ENCODE measurements around the gene CHST9.

Gene CHST9

GRCh38 chr18:27010784-27011183 is 174.3 kb downstream of the CHST9 start:
- no peak for DNase-seq (ENCODE audit: low read depth, low spot score)
- WGBS (ENCODE audit: insufficient coverage, insufficient read length), result no CpG with 5 or more reads among the region's 2 CpGs
- no peak overlapping the region for H3K4me3 ChIP-seq (ENCODE audit: low read length)
- no peaks in the 10 kb centered on the region for H3K36me3 ChIP-seq (ENCODE audit: control insufficient read depth, insufficient read depth, low read length)
- H3K27me3 ChIP-seq (ENCODE audit: control insufficient read depth, insufficient read depth, low read length), result no peaks in the 10 kb centered on the region
- H3K27ac ChIP-seq (ENCODE audit: low read length), result no peak overlapping the region
- no peaks in the 10 kb centered on the region for H3K9me3 ChIP-seq (ENCODE audit: control insufficient read depth, insufficient read depth, low read length)
- no peaks in the 10 kb centered on the region for H3K4me1 ChIP-seq (ENCODE audit: control insufficient read depth, insufficient read depth, low read length)

DNA sequence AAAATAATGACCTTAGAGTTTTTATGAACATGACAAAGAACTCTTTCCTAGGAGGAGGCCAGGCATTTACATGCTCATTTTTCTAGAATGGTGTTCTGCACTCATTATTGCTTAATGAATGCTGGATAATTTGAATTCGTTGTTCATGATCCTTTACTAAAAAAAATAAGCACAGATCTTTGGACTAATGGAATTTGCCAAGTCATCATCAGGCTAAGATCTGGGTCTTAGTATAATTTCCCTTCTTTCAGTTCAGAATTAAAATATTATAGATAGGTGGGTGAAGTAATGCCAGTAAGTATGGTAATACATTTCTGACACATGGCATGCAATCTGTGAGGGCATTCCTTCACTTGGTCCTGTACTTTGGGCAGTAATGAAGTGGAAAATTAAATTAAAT is 175.8 kb downstream of the CHST9 start:
- no peaks in the 10 kb centered on the region for H3K9me3 ChIP-seq (ENCODE audit: control insufficient read depth, insufficient read depth, low read length)
- no peak overlapping the region for H3K27ac ChIP-seq (ENCODE audit: low read length)
- no peak overlapping the region for H3K4me3 ChIP-seq (ENCODE audit: low read length)
- H3K36me3 ChIP-seq (ENCODE audit: control insufficient read depth, insufficient read depth, low read length), result no peaks in the 10 kb centered on the region
- WGBS (ENCODE audit: insufficient coverage, insufficient read length), result no CpG with 5 or more reads among the region's 1 CpG
- no peaks in the 10 kb centered on the region for H3K27me3 ChIP-seq (ENCODE audit: control insufficient read depth, insufficient read depth, low read length)
- no peaks in the 10 kb centered on the region for H3K4me1 ChIP-seq (ENCODE audit: control insufficient read depth, insufficient read depth, low read length)
- DNase-seq (ENCODE audit: low read depth, low spot score), result no peak

DNA sequence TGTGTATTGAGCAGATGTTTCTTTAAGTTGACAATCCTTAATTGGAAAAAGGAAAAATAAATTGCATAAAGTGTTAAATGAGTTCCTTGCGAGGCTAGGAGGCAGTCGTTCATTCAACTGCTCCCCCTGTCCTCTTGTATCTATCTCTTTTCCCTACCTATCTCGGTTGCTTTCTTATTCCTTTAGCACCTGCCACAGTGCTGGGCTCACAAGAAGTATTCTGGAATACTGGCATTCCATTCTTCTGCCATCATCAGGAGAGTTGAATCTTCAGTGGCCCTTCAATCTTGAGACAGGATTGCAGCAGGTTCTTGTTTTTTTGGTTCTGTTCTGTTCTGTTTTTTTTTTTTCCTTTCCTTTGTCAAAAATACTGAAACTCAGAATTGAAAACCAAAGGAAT is 176.5 kb downstream of the CHST9 start:
- Histone ChIP-seq H3K36me3 (ENCODE audit: control insufficient read depth, insufficient read depth, low read length) (no peaks in the 10 kb centered on the region), H3K4me3 (ENCODE audit: low read length) (no peak overlapping the region), H3K4me1 (ENCODE audit: control insufficient read depth, insufficient read depth, low read length) (no peaks in the 10 kb centered on the region), H3K27me3 (ENCODE audit: control insufficient read depth, insufficient read depth, low read length) (no peaks in the 10 kb centered on the region), H3K9me3 (ENCODE audit: control insufficient read depth, insufficient read depth, low read length) (no peaks in the 10 kb centered on the region), H3K27ac (ENCODE audit: low read length) (no peak overlapping the region)
- no CpG with 5 or more reads among the region's 3 CpGs for WGBS (ENCODE audit: insufficient coverage, insufficient read length)
- peak; percentile 13 for DNase-seq (ENCODE audit: low read depth, low spot score)

DNA sequence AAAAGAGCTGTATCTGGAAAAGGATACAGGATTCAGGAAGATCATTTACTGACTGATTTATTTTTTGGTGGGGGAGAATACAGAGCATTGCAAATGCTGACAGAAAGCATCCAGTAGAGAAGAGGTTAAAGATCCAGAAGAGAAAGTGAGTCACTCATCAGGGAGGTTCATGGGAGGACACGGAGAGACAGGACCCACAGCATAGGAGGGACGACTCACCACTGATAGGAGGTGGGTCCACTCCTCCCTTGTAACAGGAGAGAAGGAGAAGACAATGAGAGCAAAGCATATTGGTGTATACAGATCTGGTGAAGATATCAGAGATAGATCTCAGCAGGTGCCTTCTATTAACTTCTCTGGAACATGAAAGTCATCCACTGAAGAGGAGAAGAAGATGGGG is 177.2 kb downstream of the CHST9 start:
- DNase-seq (ENCODE audit: low read depth, low spot score), result no peak
- H3K27me3 ChIP-seq (ENCODE audit: control insufficient read depth, insufficient read depth, low read length), result no peaks in the 10 kb centered on the region
- H3K4me3 ChIP-seq (ENCODE audit: low read length), result no peak overlapping the region
- WGBS (ENCODE audit: insufficient coverage, insufficient read length), result no CpG with 5 or more reads among the region's 2 CpGs
- no peak overlapping the region for H3K27ac ChIP-seq (ENCODE audit: low read length)
- H3K36me3 ChIP-seq (ENCODE audit: control insufficient read depth, insufficient read depth, low read length), result no peaks in the 10 kb centered on the region
- no peaks in the 10 kb centered on the region for H3K9me3 ChIP-seq (ENCODE audit: control insufficient read depth, insufficient read depth, low read length)
- no peaks in the 10 kb centered on the region for H3K4me1 ChIP-seq (ENCODE audit: control insufficient read depth, insufficient read depth, low read length)

DNA sequence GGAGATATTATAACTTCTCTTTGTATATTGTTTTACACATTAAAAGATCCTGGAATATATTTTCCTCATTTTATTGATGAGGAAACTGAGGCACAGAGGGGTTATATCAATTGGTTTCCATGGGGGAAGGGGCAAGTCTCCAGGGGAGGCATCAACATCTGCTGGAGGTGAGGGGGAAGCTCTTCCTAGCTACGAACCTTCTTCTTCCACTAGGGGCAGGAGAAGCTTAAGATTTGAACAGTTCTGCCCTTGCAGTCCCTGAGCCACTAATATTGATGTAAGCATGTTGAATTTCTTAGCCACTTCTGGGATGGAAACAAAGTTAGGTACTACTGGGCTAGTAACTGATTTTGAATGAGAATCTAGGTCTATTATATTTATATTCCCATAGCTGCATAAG is 179.5 kb downstream of the CHST9 start:
- no CpG with 5 or more reads among the region's 1 CpG for WGBS (ENCODE audit: insufficient coverage, insufficient read length)
- H3K4me1 ChIP-seq (ENCODE audit: control insufficient read depth, insufficient read depth, low read length), result no peaks in the 10 kb centered on the region
- H3K9me3 ChIP-seq (ENCODE audit: control insufficient read depth, insufficient read depth, low read length), result no peaks in the 10 kb centered on the region
- DNase-seq (ENCODE audit: low read depth, low spot score), result peak; percentile 18
- no peak overlapping the region for H3K27ac ChIP-seq (ENCODE audit: low read length)
- H3K36me3 ChIP-seq (ENCODE audit: control insufficient read depth, insufficient read depth, low read length), result no peaks in the 10 kb centered on the region
- H3K4me3 ChIP-seq (ENCODE audit: low read length), result no peak overlapping the region
- H3K27me3 ChIP-seq (ENCODE audit: control insufficient read depth, insufficient read depth, low read length), result no peaks in the 10 kb centered on the region

DNA sequence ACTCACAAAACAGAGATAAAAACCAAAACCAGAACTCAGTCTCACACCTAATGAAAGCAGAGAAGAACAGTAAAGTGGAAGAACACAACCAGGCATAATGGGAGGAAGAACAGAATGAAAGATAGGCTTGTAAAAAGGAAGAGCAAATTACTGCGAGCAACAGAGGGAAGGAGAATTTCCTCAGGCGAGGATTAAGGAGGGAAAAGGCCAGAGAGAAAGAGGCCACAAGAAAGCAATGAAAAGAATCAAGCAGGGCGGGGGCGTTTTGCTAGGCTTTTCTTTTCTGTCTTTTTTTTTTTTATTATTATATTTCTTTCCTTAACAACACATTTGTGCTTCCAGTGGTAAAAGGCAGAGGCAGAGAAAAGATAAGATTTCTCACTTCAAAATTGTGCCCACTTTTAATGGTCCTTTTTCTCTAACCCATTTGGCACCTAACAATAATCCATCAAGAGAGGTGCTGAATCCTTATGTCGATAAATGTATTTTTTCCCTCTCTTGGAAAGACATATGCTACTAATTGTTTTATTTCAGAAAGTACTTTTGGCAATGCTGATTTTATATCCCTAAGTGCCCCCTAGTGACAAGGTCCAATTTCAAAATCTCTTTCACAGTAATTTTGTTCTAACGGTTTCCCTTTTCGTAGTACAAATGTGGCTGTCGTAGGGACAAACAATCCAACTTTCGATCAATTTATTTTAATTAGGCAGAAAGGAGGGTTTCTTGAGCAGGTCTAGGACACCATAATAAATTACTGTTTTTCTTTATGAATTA is 180.9 kb downstream of the CHST9 start:
- H3K27me3 ChIP-seq (ENCODE audit: control insufficient read depth, insufficient read depth, low read length), result no peaks in the 10 kb centered on the region
- WGBS (ENCODE audit: insufficient coverage, insufficient read length), result no CpG with 5 or more reads among the region's 9 CpGs
- H3K27ac ChIP-seq (ENCODE audit: low read length), result no peak overlapping the region
- no peak overlapping the region for H3K4me3 ChIP-seq (ENCODE audit: low read length)
- no peak for DNase-seq (ENCODE audit: low read depth, low spot score)
- H3K36me3 ChIP-seq (ENCODE audit: control insufficient read depth, insufficient read depth, low read length), result no peaks in the 10 kb centered on the region
- H3K9me3 ChIP-seq (ENCODE audit: control insufficient read depth, insufficient read depth, low read length), result no peaks in the 10 kb centered on the region
- H3K4me1 ChIP-seq (ENCODE audit: control insufficient read depth, insufficient read depth, low read length), result no peaks in the 10 kb centered on the region

DNA sequence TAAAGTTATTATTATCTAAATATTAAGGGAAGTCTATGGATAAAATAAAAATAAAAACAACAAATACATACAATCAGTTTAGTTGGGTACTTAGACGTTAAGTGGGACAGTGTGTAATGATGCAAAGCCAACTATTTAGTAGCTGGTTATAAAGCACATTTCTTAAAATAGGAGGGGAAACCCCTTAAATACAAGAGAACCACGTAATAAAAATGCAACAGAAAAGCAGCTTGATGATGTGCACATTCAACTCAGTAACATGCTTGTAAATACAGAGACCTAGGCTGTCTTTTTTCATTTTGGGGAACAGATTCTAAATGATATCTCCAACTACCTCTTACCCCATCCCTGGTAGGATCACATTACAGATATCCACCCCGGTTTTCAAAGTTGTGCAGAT is 185.3 kb downstream of the CHST9 start:
- no peaks in the 10 kb centered on the region for H3K9me3 ChIP-seq (ENCODE audit: control insufficient read depth, insufficient read depth, low read length)
- no CpG with 5 or more reads among the region's 3 CpGs for WGBS (ENCODE audit: insufficient coverage, insufficient read length)
- no peak for DNase-seq (ENCODE audit: low read depth, low spot score)
- H3K36me3 ChIP-seq (ENCODE audit: control insufficient read depth, insufficient read depth, low read length), result no peaks in the 10 kb centered on the region
- H3K27me3 ChIP-seq (ENCODE audit: control insufficient read depth, insufficient read depth, low read length), result no peaks in the 10 kb centered on the region
- H3K27ac ChIP-seq (ENCODE audit: low read length), result no peak overlapping the region
- H3K4me1 ChIP-seq (ENCODE audit: control insufficient read depth, insufficient read depth, low read length), result no peaks in the 10 kb centered on the region
- H3K4me3 ChIP-seq (ENCODE audit: low read length), result no peak overlapping the region

- no peaks in the 10 kb centered on the region for H3K4me1 ChIP-seq (ENCODE audit: control insufficient read depth, insufficient read depth, low read length)
- no peak overlapping the region for H3K27ac ChIP-seq (ENCODE audit: low read length)
- no peaks in the 10 kb centered on the region for H3K9me3 ChIP-seq (ENCODE audit: control insufficient read depth, insufficient read depth, low read length)
- DNase-seq (ENCODE audit: low read depth, low spot score), result no peak
- H3K4me3 ChIP-seq (ENCODE audit: low read length), result no peak overlapping the region
- no CpG with 5 or more reads among the region's 6 CpGs for WGBS (ENCODE audit: insufficient coverage, insufficient read length)
- H3K27me3 ChIP-seq (ENCODE audit: control insufficient read depth, insufficient read depth, low read length), result no peaks in the 10 kb centered on the region
- no peaks in the 10 kb centered on the region for H3K36me3 ChIP-seq (ENCODE audit: control insufficient read depth, insufficient read depth, low read length)
Measured at GRCh38 chr18:26993568-26993967, 191.5 kb downstream of the CHST9 start.

GRCh38 chr18:26992926-26993325 is 192.2 kb downstream of the CHST9 start:
- Histone ChIP-seq H3K9me3 (ENCODE audit: control insufficient read depth, insufficient read depth, low read length) (no peaks in the 10 kb centered on the region), H3K36me3 (ENCODE audit: control insufficient read depth, insufficient read depth, low read length) (no peaks in the 10 kb centered on the region), H3K4me1 (ENCODE audit: control insufficient read depth, insufficient read depth, low read length) (no peaks in the 10 kb centered on the region), H3K27ac (ENCODE audit: low read length) (no peak overlapping the region), H3K27me3 (ENCODE audit: control insufficient read depth, insufficient read depth, low read length) (no peaks in the 10 kb centered on the region), H3K4me3 (ENCODE audit: low read length) (no peak overlapping the region)
- DNase-seq (ENCODE audit: low read depth, low spot score), result no peak
- WGBS (ENCODE audit: insufficient coverage, insufficient read length), result no CpG with 5 or more reads among the region's 2 CpGs

DNA sequence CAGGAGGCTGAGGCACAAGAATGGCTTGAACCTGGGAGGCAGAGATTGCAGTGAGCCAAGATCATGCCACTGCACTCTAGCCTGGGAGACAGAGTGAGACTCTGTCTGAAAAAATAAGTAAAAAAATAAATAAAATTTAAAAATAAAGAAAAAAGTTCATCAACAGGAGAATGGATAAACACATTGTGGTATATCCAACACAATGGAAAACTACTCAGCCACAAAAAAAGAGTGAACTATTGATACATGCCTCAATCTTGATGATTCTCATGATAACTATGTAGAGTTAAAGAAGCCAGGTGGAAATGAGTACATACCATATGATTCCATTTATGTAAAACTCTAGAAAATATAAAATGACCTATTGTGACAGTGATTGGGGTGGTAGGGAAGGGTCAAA is 195.3 kb downstream of the CHST9 start:
- Histone ChIP-seq H3K27me3 (ENCODE audit: control insufficient read depth, insufficient read depth, low read length) (no peaks in the 10 kb centered on the region), H3K4me3 (ENCODE audit: low read length) (no peak overlapping the region), H3K4me1 (ENCODE audit: control insufficient read depth, insufficient read depth, low read length) (no peaks in the 10 kb centered on the region), H3K27ac (ENCODE audit: low read length) (no peak overlapping the region), H3K9me3 (ENCODE audit: control insufficient read depth, insufficient read depth, low read length) (no peaks in the 10 kb centered on the region), H3K36me3 (ENCODE audit: control insufficient read depth, insufficient read depth, low read length) (no peaks in the 10 kb centered on the region)
- no peak for DNase-seq (ENCODE audit: low read depth, low spot score)

DNA sequence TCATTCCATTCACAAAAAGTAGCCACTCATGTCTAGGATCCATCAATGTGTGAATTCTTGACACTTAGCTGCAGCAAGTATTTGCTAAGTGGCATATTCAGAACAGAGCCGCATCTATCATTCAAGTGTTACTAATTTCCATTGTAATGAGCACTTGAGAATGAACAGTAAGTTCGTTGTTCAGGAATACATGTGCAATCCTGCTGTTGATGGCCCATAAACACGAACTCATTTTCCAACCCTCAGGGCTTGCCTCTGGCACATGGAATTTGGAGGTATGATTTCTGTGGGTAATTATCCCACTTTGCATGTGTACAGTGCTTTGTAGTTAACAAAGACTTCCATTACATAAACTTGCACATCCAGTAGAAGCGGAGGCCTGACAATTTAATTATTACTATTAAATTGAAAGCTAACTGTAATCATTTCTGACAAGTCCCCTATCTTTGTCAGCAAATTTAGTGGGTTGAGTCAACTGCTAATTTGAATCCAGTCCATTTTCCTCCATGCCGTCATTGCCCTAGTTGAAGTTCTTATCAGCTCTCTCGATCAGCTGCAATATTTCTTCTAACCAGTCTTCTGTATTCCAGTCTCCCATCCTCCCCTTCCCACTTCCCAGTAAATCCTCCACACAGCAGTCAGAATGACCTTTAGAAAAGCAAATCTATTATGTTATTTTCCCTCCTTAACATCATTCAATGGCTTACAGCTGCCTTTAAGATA is 203.6 kb downstream of the CHST9 start:
- no peak for DNase-seq (ENCODE audit: low read depth, low spot score)
- Histone ChIP-seq H3K4me3 (ENCODE audit: low read length) (no peak overlapping the region), H3K27ac (ENCODE audit: low read length) (no peak overlapping the region), H3K9me3 (ENCODE audit: control insufficient read depth, insufficient read depth, low read length) (no peaks in the 10 kb centered on the region), H3K27me3 (ENCODE audit: control insufficient read depth, insufficient read depth, low read length) (no peaks in the 10 kb centered on the region), H3K36me3 (ENCODE audit: control insufficient read depth, insufficient read depth, low read length) (no peaks in the 10 kb centered on the region), H3K4me1 (ENCODE audit: control insufficient read depth, insufficient read depth, low read length) (no peaks in the 10 kb centered on the region)
- WGBS (ENCODE audit: insufficient coverage, insufficient read length), result no CpG with 5 or more reads among the region's 6 CpGs

Measured in iPS DF 6.9 (cell line).